ENCODE data around the gene PSME2.
A peak's percentile ranks its signal among the peaks of the same experiment; 100 is the strongest.

Gene PSME2

DNA sequence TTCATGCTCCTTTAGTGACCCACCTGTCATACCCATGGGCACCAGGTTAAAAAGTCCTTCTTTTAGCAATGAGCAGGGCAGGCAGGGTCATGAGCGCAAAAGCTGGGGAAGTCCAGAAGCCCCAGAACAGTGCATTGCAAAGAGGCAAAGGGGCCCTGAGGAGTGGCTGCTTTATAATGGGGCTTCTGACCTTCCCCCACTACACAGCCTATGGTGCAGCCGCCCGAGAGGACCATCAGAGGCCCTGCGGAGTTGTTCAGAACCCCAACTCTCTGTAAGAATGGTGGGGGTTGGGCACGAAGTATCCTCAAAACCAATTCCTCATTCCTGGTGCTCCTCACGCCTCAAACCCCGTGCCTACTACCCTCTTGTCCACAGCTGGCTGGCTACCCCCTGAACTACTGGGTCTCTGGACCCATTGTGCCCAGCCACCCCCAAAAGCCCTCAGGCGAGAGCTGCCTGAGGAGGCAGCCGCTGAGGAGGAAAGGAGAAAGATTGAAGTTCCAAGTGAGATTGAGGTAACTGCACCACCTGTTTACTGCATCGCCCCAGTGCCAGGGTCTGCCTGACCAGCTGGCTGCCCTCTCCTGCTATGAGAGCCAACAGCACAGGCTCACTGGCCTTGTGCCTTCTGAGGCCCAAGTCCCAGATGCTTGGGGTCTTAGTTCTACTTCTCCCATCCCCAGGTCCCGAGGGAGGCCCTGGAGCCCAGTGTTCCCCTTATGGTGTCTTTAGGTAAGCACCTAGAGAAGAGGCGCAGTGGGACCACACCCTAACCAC, 32.2 kb upstream of the PSME2 start:
- no peak overlapping the region for H3K9ac ChIP-seq (ENCODE audit: low read depth, low read length)
- H3K27ac ChIP-seq (ENCODE audit: low read depth, low read length): no peak overlapping the region
- no peaks in the 10 kb centered on the region for H3K9me3 ChIP-seq (ENCODE audit: control insufficient read depth, insufficient read depth, low read length)

GRCh38 chr14:24177891-24178290, 31.5 kb upstream of the PSME2 start:
- Histone ChIP-seq H3K27me3 (ENCODE audit: control insufficient read depth, insufficient read depth, low read length) (no peaks in the 10 kb centered on the region), H3K27ac (ENCODE audit: low read depth, low read length) (no peak overlapping the region), H3K4me3 (ENCODE audit: low read depth, low read length) (no peak overlapping the region), H3K4me1 (ENCODE audit: control insufficient read depth, insufficient read depth, low read length) (no peaks in the 10 kb centered on the region), H3K9me3 (ENCODE audit: control insufficient read depth, insufficient read depth, low read length) (no peaks in the 10 kb centered on the region), H3K9ac (ENCODE audit: low read depth, low read length) (no peak overlapping the region), H3K36me3 (ENCODE audit: control insufficient read depth, insufficient read depth, low read length) (peaks cover 77% of the 10 kb centered on the region)

More for the DNA sequence above, 32.2 kb upstream of the PSME2 start:
- Histone ChIP-seq H3K4me1 (ENCODE audit: control insufficient read depth, insufficient read depth, low read length) (no peaks in the 10 kb centered on the region), H3K27me3 (ENCODE audit: control insufficient read depth, insufficient read depth, low read length) (no peaks in the 10 kb centered on the region), H3K36me3 (ENCODE audit: control insufficient read depth, insufficient read depth, low read length) (peaks cover 78% of the 10 kb centered on the region), H3K4me3 (ENCODE audit: low read depth, low read length) (no peak overlapping the region)

- peaks cover 70% of the 10 kb centered on the region for H3K36me3 ChIP-seq (ENCODE audit: control insufficient read depth, insufficient read depth, low read length)
- no peak overlapping the region for H3K9ac ChIP-seq (ENCODE audit: low read depth, low read length)
- H3K27me3 ChIP-seq (ENCODE audit: control insufficient read depth, insufficient read depth, low read length): no peaks in the 10 kb centered on the region
- no peak overlapping the region for H3K4me3 ChIP-seq (ENCODE audit: low read depth, low read length)
- no peaks in the 10 kb centered on the region for H3K9me3 ChIP-seq (ENCODE audit: control insufficient read depth, insufficient read depth, low read length)
- H3K27ac ChIP-seq (ENCODE audit: low read depth, low read length): no peak overlapping the region
- H3K4me1 ChIP-seq (ENCODE audit: control insufficient read depth, insufficient read depth, low read length): 0 out of 2 replicates have a peak, but pooled peaks cover 4% of the 10 kb centered on the region
Measured at GRCh38 chr14:24177041-24177825, 30.8 kb upstream of the PSME2 start.

GRCh38 chr14:24176599-24176998, 30.2 kb upstream of the PSME2 start:
- peaks cover 64% of the 10 kb centered on the region for H3K36me3 ChIP-seq (ENCODE audit: control insufficient read depth, insufficient read depth, low read length)
- 0 out of 2 replicates have a peak, but pooled peaks cover 6% of the 10 kb centered on the region for H3K4me1 ChIP-seq (ENCODE audit: control insufficient read depth, insufficient read depth, low read length)
- no peak overlapping the region for H3K4me3 ChIP-seq (ENCODE audit: low read depth, low read length)
- no peak overlapping the region for H3K27ac ChIP-seq (ENCODE audit: low read depth, low read length)
- H3K9me3 ChIP-seq (ENCODE audit: control insufficient read depth, insufficient read depth, low read length): no peaks in the 10 kb centered on the region
- H3K27me3 ChIP-seq (ENCODE audit: control insufficient read depth, insufficient read depth, low read length): no peaks in the 10 kb centered on the region
- H3K9ac ChIP-seq (ENCODE audit: low read depth, low read length): no peak overlapping the region

DNA sequence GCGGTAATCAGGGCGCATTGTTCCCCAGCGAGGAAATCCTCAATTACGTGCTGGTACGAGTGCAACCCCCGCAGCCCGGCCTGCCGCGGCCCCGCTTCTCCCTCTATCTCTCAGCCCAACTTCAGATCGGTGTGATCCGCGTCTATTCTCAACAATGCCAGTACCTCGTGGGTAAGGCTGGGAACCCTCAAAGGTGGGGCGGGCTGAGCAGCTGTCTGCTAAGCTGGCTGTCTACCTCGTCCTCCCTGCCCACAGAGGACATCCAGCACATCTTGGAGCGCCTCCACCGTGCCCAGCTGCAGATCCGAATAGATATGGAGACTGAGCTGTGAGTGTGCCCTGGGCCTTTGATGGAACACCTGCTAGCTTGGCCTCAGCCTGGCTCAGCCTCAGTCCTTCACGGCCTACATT, 26.5 kb upstream of the PSME2 start:
- Histone ChIP-seq H3K36me3 (ENCODE audit: control insufficient read depth, insufficient read depth, low read length) (peaks cover 28% of the 10 kb centered on the region), H3K4me1 (ENCODE audit: control insufficient read depth, insufficient read depth, low read length) (0 out of 2 replicates have a peak, but pooled peaks cover 6% of the 10 kb centered on the region), H3K9me3 (ENCODE audit: control insufficient read depth, insufficient read depth, low read length) (no peaks in the 10 kb centered on the region), H3K9ac (ENCODE audit: low read depth, low read length) (no peak overlapping the region), H3K27me3 (ENCODE audit: control insufficient read depth, insufficient read depth, low read length) (no peaks in the 10 kb centered on the region), H3K4me3 (ENCODE audit: low read depth, low read length) (peak overlapping the region; percentile 78), H3K27ac (ENCODE audit: low read depth, low read length) (no peak overlapping the region)

- H3K9ac ChIP-seq (ENCODE audit: low read depth, low read length): 0 out of 2 replicates have a peak overlapping the region, but pooled peaks have one; percentile 15
- H3K36me3 ChIP-seq (ENCODE audit: control insufficient read depth, insufficient read depth, low read length): peaks cover 22% of the 10 kb centered on the region
- peak overlapping the region; percentile 78 for H3K4me3 ChIP-seq (ENCODE audit: low read depth, low read length)
- H3K27ac ChIP-seq (ENCODE audit: low read depth, low read length): peak overlapping the region; percentile 50
- H3K4me1 ChIP-seq (ENCODE audit: control insufficient read depth, insufficient read depth, low read length): 0 out of 2 replicates have a peak, but pooled peaks cover 6% of the 10 kb centered on the region
- no peaks in the 10 kb centered on the region for H3K9me3 ChIP-seq (ENCODE audit: control insufficient read depth, insufficient read depth, low read length)
- H3K27me3 ChIP-seq (ENCODE audit: control insufficient read depth, insufficient read depth, low read length): no peaks in the 10 kb centered on the region
Measured at GRCh38 chr14:24172261-24172860, 26.0 kb upstream of the PSME2 start.

DNA sequence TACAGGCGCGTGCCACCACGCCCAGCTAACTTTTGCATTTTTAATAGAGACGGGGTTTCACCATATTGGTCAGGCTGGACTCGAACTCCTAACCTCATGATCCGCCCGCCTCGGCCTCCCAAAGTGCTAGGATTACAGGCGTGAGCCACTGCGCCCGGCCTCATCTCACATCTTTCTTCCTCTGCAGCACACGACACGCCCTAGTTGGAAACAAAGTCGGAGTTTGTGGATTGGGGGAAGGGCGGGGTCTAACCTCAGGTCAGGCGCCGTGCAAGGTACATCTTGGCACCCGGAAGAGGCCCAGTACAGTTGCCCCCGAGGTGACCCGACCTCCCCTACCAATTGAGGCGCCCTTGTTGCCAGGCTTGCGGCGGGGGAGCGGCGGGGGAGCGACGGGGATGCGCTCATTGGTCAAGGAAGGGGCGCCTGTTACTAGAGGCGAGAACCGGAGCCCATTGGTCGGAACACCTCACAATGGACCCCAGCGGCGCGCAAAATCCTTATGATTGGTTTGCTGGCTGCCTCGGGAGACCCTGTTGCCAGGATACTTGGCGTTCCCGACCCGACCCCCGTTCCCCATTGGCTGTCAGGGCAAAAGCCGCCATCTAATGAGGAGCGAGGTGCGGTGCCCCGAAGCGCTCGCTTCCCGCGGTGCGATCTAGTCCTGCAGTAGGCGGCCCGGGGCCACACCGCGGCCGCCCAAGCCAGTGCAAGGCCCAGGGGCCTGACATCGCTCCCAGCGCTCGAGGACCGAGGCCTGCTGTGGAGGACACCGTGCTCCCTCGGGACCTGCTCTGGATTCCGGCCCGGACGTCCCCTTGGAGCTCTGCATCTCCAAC, 25.2 kb upstream of the PSME2 start, which contains the start of gene REC8:
REC8 (plus strand) TSS at position 659 of the 839 bp plus-strand sequence. CDS start 473 bp downstream, outside the sequence.
- no peaks in the 10 kb centered on the region for H3K9me3 ChIP-seq (ENCODE audit: control insufficient read depth, insufficient read depth, low read length)
- peak within 1 kb of the TSS; percentile 50 for H3K27ac ChIP-seq (ENCODE audit: low read depth, low read length)
- H3K4me1 ChIP-seq (ENCODE audit: control insufficient read depth, insufficient read depth, low read length): 0 out of 2 replicates have a peak, but pooled peaks cover 6% of the 10 kb centered on the region
- 0 out of 2 replicates have a peak within 1 kb of the TSS, but pooled peaks have one; percentile 15 for H3K9ac ChIP-seq (ENCODE audit: low read depth, low read length)
- H3K4me3 ChIP-seq (ENCODE audit: low read depth, low read length): peak within 1 kb of the TSS; percentile 78
- no peaks in the 10 kb centered on the region for H3K27me3 ChIP-seq (ENCODE audit: control insufficient read depth, insufficient read depth, low read length)
- H3K36me3 ChIP-seq (ENCODE audit: control insufficient read depth, insufficient read depth, low read length): peaks cover 15% of the 10 kb centered on the region

DNA sequence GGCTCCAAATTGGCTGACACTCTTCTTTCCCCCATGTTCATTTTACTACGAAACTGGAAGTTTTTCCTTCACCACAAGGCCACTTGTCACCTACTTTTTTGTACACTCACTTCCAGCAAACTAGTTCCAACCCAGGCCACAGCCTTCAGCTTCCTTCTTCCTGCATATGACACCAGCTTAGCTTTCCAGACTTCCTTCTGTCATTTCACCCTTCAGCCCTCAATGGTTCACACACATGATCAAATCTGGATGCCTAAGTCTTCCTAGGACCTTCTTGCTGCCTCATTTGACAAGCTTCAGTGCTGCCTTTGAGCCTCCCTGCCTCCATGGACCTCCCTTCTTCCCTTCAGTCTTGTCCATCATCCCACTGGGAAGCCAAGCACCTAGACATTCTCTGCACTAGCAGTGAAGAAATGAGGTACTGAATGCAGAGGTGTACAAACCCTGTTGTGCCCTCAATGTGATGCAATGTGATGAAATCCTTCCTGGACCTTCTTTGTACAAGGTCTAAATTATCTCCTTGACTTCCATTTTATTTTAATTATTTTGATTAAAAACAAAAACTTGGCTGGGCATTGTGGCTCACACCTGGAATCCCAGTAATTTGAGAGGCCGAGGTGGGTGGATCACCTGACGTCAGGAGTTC, 21.2 kb upstream of the PSME2 start:
- H3K36me3 ChIP-seq (ENCODE audit: control insufficient read depth, insufficient read depth, low read length): peaks cover 26% of the 10 kb centered on the region
- no peak overlapping the region for H3K4me3 ChIP-seq (ENCODE audit: low read depth, low read length)
- no peaks in the 10 kb centered on the region for H3K9me3 ChIP-seq (ENCODE audit: control insufficient read depth, insufficient read depth, low read length)

GRCh38 chr14:24165785-24166184, 19.4 kb upstream of the PSME2 start:
- Histone ChIP-seq H3K4me3 (ENCODE audit: low read depth, low read length) (no peak overlapping the region), H3K9me3 (ENCODE audit: control insufficient read depth, insufficient read depth, low read length) (no peaks in the 10 kb centered on the region), H3K36me3 (ENCODE audit: control insufficient read depth, insufficient read depth, low read length) (peaks cover 27% of the 10 kb centered on the region), H3K4me1 (ENCODE audit: control insufficient read depth, insufficient read depth, low read length) (peaks cover 9% of the 10 kb centered on the region; the same call in 1 of the 2 replicates), H3K27ac (ENCODE audit: low read depth, low read length) (no peak overlapping the region), H3K9ac (ENCODE audit: low read depth, low read length) (no peak overlapping the region), H3K27me3 (ENCODE audit: control insufficient read depth, insufficient read depth, low read length) (no peaks in the 10 kb centered on the region)

More for the DNA sequence above, 21.2 kb upstream of the PSME2 start:
- H3K9ac ChIP-seq (ENCODE audit: low read depth, low read length): no peak overlapping the region
- no peaks in the 10 kb centered on the region for H3K27me3 ChIP-seq (ENCODE audit: control insufficient read depth, insufficient read depth, low read length)
- no peak overlapping the region for H3K27ac ChIP-seq (ENCODE audit: low read depth, low read length)
- H3K4me1 ChIP-seq (ENCODE audit: control insufficient read depth, insufficient read depth, low read length): 0 out of 2 replicates have a peak, but pooled peaks cover 6% of the 10 kb centered on the region
